T-helper 1 cell treated with Interleukin-12 subunit alpha and Interleukin-12 subunit beta and Interleukin-4 antibody, amounts not matched to agents 30 μg/mL and 1 μg/mL, for 36 hours (primary cell): ENCODE measurements around the gene PDE4C.

Source experiments
- H3K27ac Mint-ChIP-seq: one replicate; pipeline ENCODE4 v1.8.0; 2021; ENCODE audit warnings: mild to moderate bottlenecking, mixed read lengths
- H3K27me3 Mint-ChIP-seq: one replicate; pipeline ENCODE4 v1.8.0; 2021; ENCODE audit warnings: low read depth, mixed read lengths
- H3K36me3 Mint-ChIP-seq: one replicate; pipeline ENCODE4 v1.8.0; 2021; ENCODE audit warnings: low read depth, mixed read lengths
- H3K4me1 Mint-ChIP-seq: one replicate; pipeline ENCODE4 v1.8.0; 2021; ENCODE audit warnings: low read depth, mixed read lengths
- H3K4me3 Mint-ChIP-seq: one replicate; pipeline ENCODE4 v1.8.0; 2021; ENCODE audit warnings: mild to moderate bottlenecking, moderate library complexity, mixed read lengths
- H3K9me3 Mint-ChIP-seq: one replicate; pipeline ENCODE4 v1.8.0; 2021; ENCODE audit warnings: mixed read lengths

PDE4C gene

DNA sequence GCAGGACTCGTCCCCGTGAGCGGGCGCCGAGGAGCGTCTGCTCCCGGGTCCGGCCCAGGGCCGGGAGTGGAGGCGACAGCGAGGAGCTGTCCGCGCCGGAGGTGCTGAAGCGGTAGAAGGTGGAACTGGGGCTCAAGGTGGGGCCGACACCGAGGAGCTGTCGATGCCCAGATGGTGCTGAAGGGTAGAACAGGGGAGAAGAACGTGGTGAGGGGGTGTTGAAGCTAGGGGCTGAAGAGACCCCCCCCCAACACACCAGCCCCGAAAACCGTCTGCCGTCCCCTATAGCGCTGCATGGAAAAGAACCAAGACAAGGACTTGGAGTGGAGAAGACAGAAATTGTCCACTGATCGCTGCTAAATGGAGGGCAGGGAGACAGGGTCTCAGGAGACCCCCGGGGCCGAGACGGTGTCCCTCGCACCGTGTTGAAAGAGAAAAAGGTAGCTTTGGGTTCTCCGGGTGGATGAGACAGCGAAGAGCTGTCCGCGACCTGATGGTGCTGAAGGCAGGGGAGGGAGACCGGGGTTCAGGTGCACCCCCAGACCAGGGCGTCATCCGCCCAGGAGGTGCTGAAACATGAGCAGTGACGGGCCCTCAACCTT is 7.1 kb upstream of the PDE4C start:
- peaks cover 38% of the 10 kb centered on the region for H3K27me3 Mint-ChIP-seq
- no peak overlapping the region for H3K4me3 Mint-ChIP-seq
- no peaks in the 10 kb centered on the region for H3K4me1 Mint-ChIP-seq
- peaks cover 6% of the 10 kb centered on the region for H3K9me3 Mint-ChIP-seq
- no peak overlapping the region for H3K27ac Mint-ChIP-seq
- no peaks in the 10 kb centered on the region for H3K36me3 Mint-ChIP-seq

GRCh38 chr19:18232540-18233223 is 6.4 kb upstream of the PDE4C start:
- no peaks in the 10 kb centered on the region for H3K4me1 Mint-ChIP-seq
- no peak overlapping the region for H3K27ac Mint-ChIP-seq
- H3K4me3 Mint-ChIP-seq: no peak overlapping the region
- peaks cover 42% of the 10 kb centered on the region for H3K27me3 Mint-ChIP-seq
- no peaks in the 10 kb centered on the region for H3K36me3 Mint-ChIP-seq
- peaks cover 6% of the 10 kb centered on the region for H3K9me3 Mint-ChIP-seq

DNA sequence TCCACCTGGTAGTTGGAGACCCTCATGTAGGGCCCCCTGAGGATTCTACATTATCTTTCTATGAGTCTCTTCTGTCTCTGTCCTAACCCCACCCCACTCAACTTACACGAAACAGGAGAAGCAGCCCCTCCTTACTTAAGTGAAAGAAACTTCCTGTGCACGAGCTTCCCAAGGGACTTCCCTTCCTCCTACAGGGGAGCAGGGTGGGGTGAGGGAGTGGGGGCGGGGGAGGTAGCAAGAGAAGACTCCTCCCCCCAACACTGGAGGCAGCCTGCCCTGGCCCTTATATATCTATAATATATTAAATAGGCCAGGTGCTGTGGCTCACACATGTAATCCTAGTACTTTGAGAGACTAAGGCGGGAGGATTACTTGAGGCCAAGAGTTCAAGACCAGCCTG is 5.5 kb upstream of the PDE4C start:
- Mint-ChIP-seq H3K36me3 (no peaks in the 10 kb centered on the region), H3K9me3 (peaks cover 6% of the 10 kb centered on the region), H3K27me3 (peaks cover 51% of the 10 kb centered on the region), H3K4me1 (no peaks in the 10 kb centered on the region), H3K27ac (no peak overlapping the region), H3K4me3 (no peak overlapping the region)

- H3K27me3 Mint-ChIP-seq: peaks cover 55% of the 10 kb centered on the region
- H3K4me3 Mint-ChIP-seq: no peak overlapping the region
- peaks cover 6% of the 10 kb centered on the region for H3K9me3 Mint-ChIP-seq
- H3K4me1 Mint-ChIP-seq: no peaks in the 10 kb centered on the region
- H3K27ac Mint-ChIP-seq: no peak overlapping the region
- H3K36me3 Mint-ChIP-seq: no peaks in the 10 kb centered on the region
These were observed 4.9 kb upstream of the PDE4C start for GRCh38 chr19:18230941-18231734.

GRCh38 chr19:18229915-18230314 is 3.7 kb upstream of the PDE4C start:
- Mint-ChIP-seq H3K36me3 (no peaks in the 10 kb centered on the region), H3K4me1 (peaks cover 3% of the 10 kb centered on the region), H3K27me3 (peaks cover 56% of the 10 kb centered on the region), H3K27ac (no peak overlapping the region), H3K4me3 (no peak overlapping the region), H3K9me3 (peaks cover 6% of the 10 kb centered on the region)

DNA sequence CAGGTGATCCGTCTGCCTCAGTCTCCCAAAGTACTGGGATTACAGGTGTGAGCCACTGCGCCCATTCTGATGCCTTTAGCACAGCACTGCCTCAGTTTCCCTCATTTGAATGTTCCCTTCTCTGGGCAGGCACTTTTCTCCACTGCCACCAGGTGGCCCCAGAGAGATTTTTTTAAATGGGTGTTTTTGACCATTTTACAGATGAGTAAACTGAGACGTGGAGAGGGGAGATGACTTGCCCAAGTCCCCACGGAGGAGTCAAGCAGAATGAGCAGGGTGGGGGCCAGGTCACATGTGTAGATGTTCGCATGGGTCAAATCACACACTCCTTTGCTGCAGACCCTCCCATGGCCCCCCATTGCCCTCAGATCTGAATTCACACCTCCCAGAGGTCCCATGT is 3.2 kb upstream of the PDE4C start:
- Mint-ChIP-seq H3K27me3 (peaks cover 61% of the 10 kb centered on the region), H3K4me1 (peaks cover 7% of the 10 kb centered on the region), H3K36me3 (no peaks in the 10 kb centered on the region)

DNA sequence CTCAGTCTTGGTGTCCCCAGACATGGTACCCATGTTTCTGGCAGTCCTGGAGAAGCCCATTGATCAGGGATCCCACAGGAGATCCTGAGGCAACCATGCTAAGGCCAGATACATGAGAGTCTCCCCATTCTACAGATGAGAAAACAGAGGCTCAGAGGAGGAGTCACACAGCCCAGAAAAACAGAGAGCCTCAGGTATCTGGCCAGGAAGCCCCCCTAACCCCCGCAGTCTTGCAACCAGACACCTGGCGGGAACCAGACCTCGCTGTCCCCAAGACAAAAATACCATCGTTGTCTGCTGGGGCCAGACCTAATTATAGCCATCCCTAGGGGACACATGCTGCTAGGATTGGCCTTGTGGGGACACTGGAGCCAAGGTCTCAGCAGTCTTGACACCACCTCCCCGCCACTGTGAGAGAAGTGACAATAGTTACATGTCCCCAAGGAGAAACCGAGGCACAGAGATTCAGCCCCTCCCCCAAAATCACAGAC is 1.6 kb upstream of the PDE4C start:
- Mint-ChIP-seq H3K4me3 (no peak overlapping the region), H3K36me3 (no peaks in the 10 kb centered on the region), H3K4me1 (peaks cover 9% of the 10 kb centered on the region), H3K9me3 (no peaks in the 10 kb centered on the region), H3K27me3 (peaks cover 58% of the 10 kb centered on the region), H3K27ac (no peak overlapping the region)

More for the DNA sequence above, 3.2 kb upstream of the PDE4C start:
- H3K9me3 Mint-ChIP-seq: peaks cover 6% of the 10 kb centered on the region
- H3K27ac Mint-ChIP-seq: no peak overlapping the region
- no peak overlapping the region for H3K4me3 Mint-ChIP-seq

GRCh38 chr19:18226956-18227780 is 930 bp upstream of the PDE4C start:
- H3K27me3 Mint-ChIP-seq: peaks cover 53% of the 10 kb centered on the region
- peaks cover 9% of the 10 kb centered on the region for H3K4me1 Mint-ChIP-seq
- no peak overlapping the region for H3K27ac Mint-ChIP-seq
- H3K36me3 Mint-ChIP-seq: no peaks in the 10 kb centered on the region
- H3K4me3 Mint-ChIP-seq: no peak overlapping the region
- H3K9me3 Mint-ChIP-seq: no peaks in the 10 kb centered on the region

- H3K9me3 Mint-ChIP-seq: no peaks in the 10 kb centered on the region
- no peak overlapping the region for H3K27ac Mint-ChIP-seq
- no peaks in the 10 kb centered on the region for H3K36me3 Mint-ChIP-seq
- H3K27me3 Mint-ChIP-seq: peaks cover 53% of the 10 kb centered on the region
- peaks cover 9% of the 10 kb centered on the region for H3K4me1 Mint-ChIP-seq
- no peak overlapping the region for H3K4me3 Mint-ChIP-seq
These were observed 910 bp downstream of the PDE4C start for GRCh38 chr19:18225355-18225701.

GRCh38 chr19:18224525-18225354 is 1.5 kb downstream of the PDE4C start:
- H3K4me3 Mint-ChIP-seq: peak overlapping the region; percentile 81
- no peaks in the 10 kb centered on the region for H3K9me3 Mint-ChIP-seq
- H3K27ac Mint-ChIP-seq: peak overlapping the region; percentile 64
- no peaks in the 10 kb centered on the region for H3K36me3 Mint-ChIP-seq
- H3K27me3 Mint-ChIP-seq: peaks cover 54% of the 10 kb centered on the region
- H3K4me1 Mint-ChIP-seq: peaks cover 9% of the 10 kb centered on the region

GRCh38 chr19:18223860-18224524 is 2.2 kb downstream of the PDE4C start:
- H3K9me3 Mint-ChIP-seq: no peaks in the 10 kb centered on the region
- H3K27me3 Mint-ChIP-seq: peaks cover 52% of the 10 kb centered on the region
- H3K4me3 Mint-ChIP-seq: peak overlapping the region; percentile 81
- no peak overlapping the region for H3K27ac Mint-ChIP-seq
- H3K36me3 Mint-ChIP-seq: no peaks in the 10 kb centered on the region
- peaks cover 9% of the 10 kb centered on the region for H3K4me1 Mint-ChIP-seq

DNA sequence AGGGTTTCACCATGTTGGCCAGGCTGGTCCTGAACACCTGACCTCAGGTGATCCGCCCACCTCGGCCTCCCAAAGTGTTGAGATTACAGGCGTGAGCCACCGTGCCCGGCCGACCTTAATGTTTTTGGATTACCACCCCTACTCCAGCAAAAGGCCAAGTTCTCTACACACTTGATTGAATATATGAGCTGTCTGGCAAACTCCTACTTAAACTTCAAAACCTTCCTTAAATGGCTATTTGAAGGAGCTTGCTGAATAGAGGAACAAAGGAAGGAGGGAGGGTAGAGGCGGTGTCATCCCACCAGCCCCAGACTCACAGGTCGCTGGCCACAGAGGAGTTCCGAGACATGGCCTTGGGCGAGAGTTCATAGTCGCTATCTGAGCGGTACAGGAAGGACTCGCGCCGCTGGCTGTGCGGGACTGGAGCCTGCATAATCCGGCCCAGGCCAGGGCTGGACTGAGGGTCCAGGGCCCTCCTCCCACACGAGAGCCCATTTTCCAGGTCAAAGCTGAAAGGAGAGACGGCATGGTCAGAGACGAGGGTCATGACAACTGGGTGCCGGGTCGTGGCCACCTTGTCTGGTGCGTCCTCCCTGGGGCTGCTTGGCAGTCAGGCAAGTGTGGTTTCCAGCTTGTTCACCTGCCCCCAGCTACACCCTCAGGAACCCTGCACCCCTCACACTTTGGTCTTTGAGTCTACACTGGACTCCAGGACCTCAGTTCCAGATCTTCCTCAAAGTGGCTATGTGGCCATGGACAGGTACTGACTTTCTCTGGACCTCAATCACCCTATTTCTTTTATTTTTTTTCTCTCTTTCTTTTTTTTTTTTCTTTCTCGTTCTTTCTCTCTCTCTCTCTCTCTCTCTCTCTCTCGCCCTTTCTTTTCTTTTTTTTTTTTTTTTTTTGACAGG is 4.2 kb downstream of the PDE4C start:
- peaks cover 41% of the 10 kb centered on the region for H3K27me3 Mint-ChIP-seq
- no peak overlapping the region for H3K27ac Mint-ChIP-seq
- H3K4me1 Mint-ChIP-seq: peaks cover 9% of the 10 kb centered on the region
- no peaks in the 10 kb centered on the region for H3K9me3 Mint-ChIP-seq
- H3K4me3 Mint-ChIP-seq: no peak overlapping the region
- no peaks in the 10 kb centered on the region for H3K36me3 Mint-ChIP-seq
